ENCODE data around the gene EMILIN1.
A peak's percentile ranks its signal among the peaks of the same experiment; 100 is the strongest.

The EMILIN1 gene

GRCh38 chr2:27078267-27079194, at the start of gene EMILIN1:
TSS of gene EMILIN1 (plus strand) at chr2:27078615. CDS start at chr2:27079066, 451 bp downstream.
- DNase-seq, result peak; percentile 14

GRCh38 chr2:27029051-27029450, 49.4 kb upstream of the EMILIN1 start:
- no peak for DNase-seq

- peak; percentile 53 for DNase-seq
Measured at GRCh38 chr2:27032495-27033252, 45.7 kb upstream of the EMILIN1 start, which contains the start of gene TMEM214. TSS of gene TMEM214 (plus strand) at chr2:27032965. CDS start at chr2:27033016, 51 bp downstream.

- DNase-seq, result no peak
Measured at GRCh38 chr2:27033253-27033852, 45.1 kb upstream of the EMILIN1 start.

- no peak for DNase-seq
Measured at GRCh38 chr2:27038012-27038411, 40.4 kb upstream of the EMILIN1 start.

GRCh38 chr2:27038631-27039339, 39.6 kb upstream of the EMILIN1 start:
- DNase-seq, result no peak

- no peak for DNase-seq
Measured at GRCh38 chr2:27039426-27039825, 39.0 kb upstream of the EMILIN1 start.

GRCh38 chr2:27039871-27040270, 38.5 kb upstream of the EMILIN1 start:
- DNase-seq, result no peak

GRCh38 chr2:27040282-27040681, 38.1 kb upstream of the EMILIN1 start:
- DNase-seq, result no peak

GRCh38 chr2:27041752-27042151, 36.7 kb upstream of the EMILIN1 start:
- DNase-seq, result no peak

GRCh38 chr2:27042159-27042661, 36.2 kb upstream of the EMILIN1 start:
- no peak for DNase-seq

GRCh38 chr2:27042985-27043634, 35.3 kb upstream of the EMILIN1 start:
- no peak for DNase-seq

GRCh38 chr2:27049422-27050280, 28.8 kb upstream of the EMILIN1 start:
- no peak for DNase-seq

- peak; percentile 86 for DNase-seq
Measured at GRCh38 chr2:27050281-27050995, 28.0 kb upstream of the EMILIN1 start.

- peak; percentile 90 for DNase-seq
Measured at GRCh38 chr2:27050996-27051901, 27.2 kb upstream of the EMILIN1 start, which contains the start of gene AGBL5. TSS of gene AGBL5 (plus strand) at chr2:27051668. CDS start at chr2:27052959, 1,291 bp downstream.

- DNase-seq, result no peak
Measured at GRCh38 chr2:27051902-27052645, 26.3 kb upstream of the EMILIN1 start.

GRCh38 chr2:27053321-27053720, 25.1 kb upstream of the EMILIN1 start:
- DNase-seq, result no peak

GRCh38 chr2:27053776-27054175, 24.6 kb upstream of the EMILIN1 start:
- DNase-seq, result no peak

All from GF-D8 (cell line).